Loucy (cell line): ENCODE results near the gene DCD.

Source experiments
- H2AFZ ChIP-seq: fragments of 200-600 bp; sonication (generic); 2 replicates; pipeline ENCODE4 v1.6.0; 2016; ENCODE audit warnings: antibody characterized with exemption, mild to moderate bottlenecking, low read length, moderate library complexity
- H3F3A ChIP-seq: fragments of 200-600 bp; 2 replicates; pipeline ENCODE4 v1.6.0; 2016; ENCODE audit warnings: antibody characterized with exemption, low read depth, mild to moderate bottlenecking
- H3K27me3 ChIP-seq: fragments of 200-600 bp; sonication (generic); 2 replicates; pipeline ENCODE4 v1.6.1; 2014; ENCODE audit warnings: low read length, mild to moderate bottlenecking; ENCODE audit not compliant: insufficient read depth, poor library complexity, severe bottlenecking
- H3K36me3 ChIP-seq: fragments of 200-600 bp; sonication (generic); 2 replicates; pipeline ENCODE4 v1.6.1; 2016; ENCODE audit warnings: low read length; ENCODE audit not compliant: insufficient read depth
- H3K4me1 ChIP-seq: fragments of 200-600 bp; sonication (generic); 2 replicates; pipeline ENCODE4 v1.5.1; 2014; ENCODE audit warnings: low read length, mild to moderate bottlenecking; ENCODE audit not compliant: insufficient read depth, poor library complexity, severe bottlenecking
- H3K4me2 ChIP-seq: fragments of 200-600 bp; sonication (generic); 2 replicates; pipeline ENCODE4 v1.6.0; 2014; ENCODE audit warnings: antibody characterized with exemption, low read length, low read depth, mild to moderate bottlenecking; ENCODE audit not compliant: poor library complexity, severe bottlenecking
- H3K4me3 ChIP-seq: fragments of 200-600 bp; sonication (generic); 2 replicates; pipeline ENCODE4 v1.5.1; 2014; ENCODE audit warnings: low read length, mild to moderate bottlenecking, mixed read lengths; ENCODE audit not compliant: poor library complexity, severe bottlenecking
- H3K79me2 ChIP-seq: fragments of 200-600 bp; sonication (generic); 2 replicates; pipeline ENCODE4 v1.6.1; 2014; ENCODE audit warnings: low read length; ENCODE audit not compliant: insufficient read depth
- H3K9ac ChIP-seq: fragments of 200-600 bp; sonication (generic); 2 replicates; pipeline ENCODE4 v1.6.0; 2014; ENCODE audit warnings: mild to moderate bottlenecking, low read depth, low read length, moderate library complexity; ENCODE audit not compliant: poor library complexity, severe bottlenecking
- H3K9me2 ChIP-seq: fragments of 200-600 bp; sonication (generic); replicated peaks from 2 replicates; pipeline ENCODE4 v1.6.1; 2016; ENCODE audit warnings: low read depth, low read length, mixed read lengths
- H3K9me3 ChIP-seq: fragments of 200-600 bp; sonication (generic); 2 replicates; pipeline ENCODE4 v1.6.1; 2014; ENCODE audit warnings: mild to moderate bottlenecking, antibody characterized with exemption, low read length, low read depth; ENCODE audit not compliant: insufficient read depth
- H4K20me1 ChIP-seq: fragments of 200-600 bp; sonication (generic); 2 replicates; pipeline ENCODE4 v1.6.0; 2014; ENCODE audit warnings: antibody characterized with exemption, low read length, mild to moderate bottlenecking; ENCODE audit not compliant: insufficient read depth, poor library complexity, severe bottlenecking
- EZH2phosphoT487 ChIP-seq: fragments of 200-600 bp; IDR thresholded peaks from 2 replicates; pipeline ENCODE4 v1.6.1; 2018; ENCODE audit warnings: antibody characterized with exemption, mild to moderate bottlenecking, moderate library complexity, borderline replicate concordance
- TF ChIP-seq, protein P1 (sequence below): fragments of 200-600 bp; sonication (generic); conservative IDR thresholded peaks from 2 replicates; pipeline ENCODE4 v1.5.1; 2014; ENCODE audit warnings: mild to moderate bottlenecking, antibody characterized with exemption, low read length

Gene DCD

DNA sequence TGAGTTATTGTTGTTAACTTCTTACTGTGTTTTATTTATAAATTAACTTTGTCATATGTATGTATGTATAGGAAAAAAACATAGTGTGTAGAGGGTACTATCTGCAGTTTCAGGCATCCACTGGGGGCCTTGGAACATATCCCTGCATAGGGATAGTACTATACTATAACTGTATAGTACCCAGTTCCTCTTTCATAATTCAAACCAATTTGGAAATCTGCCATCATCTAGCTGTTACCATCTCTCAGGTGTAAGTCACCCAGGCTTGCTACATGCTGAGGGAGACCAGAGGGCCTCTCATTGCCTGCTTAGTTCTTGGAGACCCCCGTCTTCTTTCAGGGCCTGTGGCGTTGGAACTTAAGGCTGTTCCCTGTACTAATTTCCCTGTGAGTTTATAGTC lies 12.9 kb upstream of the DCD start:
- Histone ChIP-seq H3K36me3 (no peaks in the 10 kb centered on the region), H4K20me1 (no peaks in the 10 kb centered on the region), H3K9ac (no peak overlapping the region), H3K4me3 (no peak overlapping the region), H3F3A (no peaks in the 10 kb centered on the region), H3K79me2 (no peaks in the 10 kb centered on the region), H3K4me2 (no peak overlapping the region), H3K9me3 (no peaks in the 10 kb centered on the region), H3K4me1 (peaks cover 29% of the 10 kb centered on the region), H3K9me2 (no peaks in the 10 kb centered on the region), H2AFZ (peak overlapping the region; percentile 31; the same call in 1 of the 2 replicates), H3K27me3 (no peaks in the 10 kb centered on the region)
- TF ChIP-seq, protein P1, sequence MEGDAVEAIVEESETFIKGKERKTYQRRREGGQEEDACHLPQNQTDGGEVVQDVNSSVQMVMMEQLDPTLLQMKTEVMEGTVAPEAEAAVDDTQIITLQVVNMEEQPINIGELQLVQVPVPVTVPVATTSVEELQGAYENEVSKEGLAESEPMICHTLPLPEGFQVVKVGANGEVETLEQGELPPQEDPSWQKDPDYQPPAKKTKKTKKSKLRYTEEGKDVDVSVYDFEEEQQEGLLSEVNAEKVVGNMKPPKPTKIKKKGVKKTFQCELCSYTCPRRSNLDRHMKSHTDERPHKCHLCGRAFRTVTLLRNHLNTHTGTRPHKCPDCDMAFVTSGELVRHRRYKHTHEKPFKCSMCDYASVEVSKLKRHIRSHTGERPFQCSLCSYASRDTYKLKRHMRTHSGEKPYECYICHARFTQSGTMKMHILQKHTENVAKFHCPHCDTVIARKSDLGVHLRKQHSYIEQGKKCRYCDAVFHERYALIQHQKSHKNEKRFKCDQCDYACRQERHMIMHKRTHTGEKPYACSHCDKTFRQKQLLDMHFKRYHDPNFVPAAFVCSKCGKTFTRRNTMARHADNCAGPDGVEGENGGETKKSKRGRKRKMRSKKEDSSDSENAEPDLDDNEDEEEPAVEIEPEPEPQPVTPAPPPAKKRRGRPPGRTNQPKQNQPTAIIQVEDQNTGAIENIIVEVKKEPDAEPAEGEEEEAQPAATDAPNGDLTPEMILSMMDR, result no peak

DNA sequence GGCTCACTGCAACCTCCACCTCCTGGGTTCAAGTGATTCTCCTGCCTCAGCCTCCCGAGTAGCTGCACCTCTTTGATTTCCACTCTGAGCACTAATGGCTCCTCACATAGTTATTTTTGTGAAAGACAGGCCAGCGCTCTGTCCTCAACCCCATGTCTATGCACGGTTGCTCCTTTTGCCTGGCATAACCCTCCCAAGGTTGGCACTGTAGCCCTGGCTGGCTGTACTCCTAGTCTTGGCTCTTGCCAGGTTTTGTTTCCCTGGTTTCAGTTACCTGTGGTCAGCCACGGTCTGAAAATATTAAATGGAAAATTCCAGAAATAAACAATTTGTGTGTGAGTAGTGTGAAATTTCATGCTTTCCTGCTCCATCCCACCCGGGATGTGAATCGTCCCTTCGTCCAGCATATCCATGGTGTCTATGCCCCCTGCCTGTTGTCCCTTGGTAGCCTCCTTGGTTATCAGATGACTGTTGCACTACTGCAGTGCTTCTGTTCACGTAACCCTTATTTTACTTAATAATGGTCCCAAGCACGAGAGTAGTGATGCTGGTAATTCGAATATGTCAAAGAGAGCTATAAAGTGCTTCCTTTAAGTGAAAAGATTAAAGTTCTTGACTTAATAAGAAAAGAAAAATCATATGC lies 12.3 kb upstream of the DCD start:
- no peaks in the 10 kb centered on the region for H3K9me3 ChIP-seq
- H3K9me2 ChIP-seq, result no peaks in the 10 kb centered on the region
- TF ChIP-seq, protein P1, result no peak
- TF ChIP-seq EZH2phosphoT487, result no peak
- no peak overlapping the region for H3K4me2 ChIP-seq
- no peaks in the 10 kb centered on the region for H3K36me3 ChIP-seq
- no peaks in the 10 kb centered on the region for H3K27me3 ChIP-seq
- peaks cover 23% of the 10 kb centered on the region for H3K4me1 ChIP-seq
- H4K20me1 ChIP-seq, result no peaks in the 10 kb centered on the region
- H3K79me2 ChIP-seq, result no peaks in the 10 kb centered on the region
- H3K4me3 ChIP-seq, result no peak overlapping the region
- no peak overlapping the region for H2AFZ ChIP-seq
- no peaks in the 10 kb centered on the region for H3F3A ChIP-seq
- H3K9ac ChIP-seq, result no peak overlapping the region

DNA sequence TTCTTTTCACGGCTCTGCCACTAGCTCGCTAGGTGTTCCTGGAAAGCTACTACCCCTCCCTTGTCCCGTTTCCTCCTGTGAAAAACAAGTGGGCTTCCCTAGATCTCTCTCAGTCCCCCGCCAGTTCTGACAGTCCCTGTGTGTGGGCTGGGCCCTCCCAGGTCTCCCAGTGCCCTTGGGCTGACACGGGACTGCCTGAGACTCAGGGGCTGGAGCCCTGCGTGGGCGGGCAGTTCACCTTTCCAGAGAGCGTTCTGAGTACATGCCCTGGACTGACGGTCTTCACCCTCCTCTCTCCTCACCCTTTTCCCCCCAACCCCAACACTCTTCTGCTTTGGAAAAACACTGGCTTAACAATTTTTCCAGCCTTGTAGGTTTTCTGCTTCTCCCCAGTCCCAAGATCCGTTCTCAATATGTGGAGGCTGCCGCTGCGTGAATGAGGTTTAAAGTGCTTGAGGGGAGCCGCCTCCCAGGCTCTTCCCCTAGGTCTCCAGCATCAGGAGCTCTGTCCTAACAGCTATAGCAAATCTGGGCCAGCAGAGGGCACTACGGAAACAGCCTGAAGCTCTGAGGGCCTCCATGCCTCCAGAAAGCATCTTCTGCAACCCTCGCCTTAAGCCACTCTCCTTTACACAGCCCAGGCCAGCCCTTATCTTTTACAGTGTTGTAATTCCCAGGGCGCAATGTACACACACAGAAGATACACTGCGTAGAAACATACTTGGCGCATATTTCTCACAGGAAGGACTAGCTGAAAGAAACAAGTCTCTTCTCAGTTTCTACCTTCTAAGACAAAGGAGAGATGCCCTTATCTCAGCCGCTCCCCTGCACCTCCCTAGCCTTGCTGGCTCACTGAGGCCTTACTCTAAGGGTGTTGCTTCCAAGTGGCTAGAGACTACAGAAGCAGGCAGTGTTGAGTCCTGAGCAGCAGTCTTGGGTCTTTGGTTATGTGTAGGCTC lies 10.4 kb upstream of the DCD start:
- Histone ChIP-seq H3K9ac (no peak overlapping the region), H3K4me3 (no peak overlapping the region), H4K20me1 (no peaks in the 10 kb centered on the region), H3K4me1 (peaks cover 19% of the 10 kb centered on the region), H3K36me3 (no peaks in the 10 kb centered on the region), H3K79me2 (no peaks in the 10 kb centered on the region), H3F3A (no peaks in the 10 kb centered on the region), H2AFZ (no peak overlapping the region), H3K9me2 (no peaks in the 10 kb centered on the region), H3K9me3 (no peaks in the 10 kb centered on the region), H3K27me3 (no peaks in the 10 kb centered on the region), H3K4me2 (no peak overlapping the region)
- TF ChIP-seq, protein P1, result peak; percentile 86
- no peak for TF ChIP-seq EZH2phosphoT487
